NCI-H1930 (cell line): Measurements from ENCODE around the gene TRPM6.
A peak's percentile ranks its signal among the peaks of the same experiment; 100 is the strongest.
"Not testable (repeated sequence)": the region's sequence is repeated elsewhere in the genome, so short reads cannot be mapped to it uniquely, and the experiment has no call there.

ENCODE experiments used
- DNase-seq, 2 experiments: peaks; one replicate each; lab custom pipeline; 2025; lab: John Stamatoyannopoulos, UW

Gene TRPM6

GRCh38 chr9:74859786-74860185 is 27.9 kb downstream of the TRPM6 start:
- DNase-seq: no peak

DNA sequence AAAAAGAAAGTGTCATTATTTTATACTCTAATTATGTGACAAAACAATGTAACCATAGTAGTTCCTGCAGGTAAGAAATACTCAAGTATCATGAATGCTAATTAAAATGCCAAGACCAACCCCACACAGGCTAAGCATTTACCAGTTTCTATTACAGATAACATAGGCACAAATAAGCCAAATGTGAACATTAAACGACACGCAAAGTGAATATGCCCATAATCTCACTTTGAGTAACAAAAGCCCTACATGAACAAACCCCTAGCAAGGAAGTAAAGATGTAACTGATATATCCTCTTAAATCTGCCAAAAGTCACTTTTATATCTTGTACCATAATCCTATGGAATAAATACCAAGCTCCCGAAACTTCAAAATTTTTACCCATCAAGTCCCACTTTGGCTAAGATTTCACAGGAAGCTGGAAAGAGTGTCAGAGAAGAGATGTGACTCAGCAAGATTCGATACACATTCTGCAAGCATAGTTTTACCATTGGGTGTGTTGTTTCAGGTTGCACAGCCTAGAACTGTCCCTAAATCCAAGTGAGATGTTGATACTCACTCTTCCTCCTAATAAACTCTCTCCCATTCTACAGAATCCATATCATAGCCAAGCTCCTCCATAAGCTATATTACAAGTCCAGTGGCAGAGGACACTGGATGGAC is 28.8 kb downstream of the TRPM6 start:
- DNase-seq: no peak

DNA sequence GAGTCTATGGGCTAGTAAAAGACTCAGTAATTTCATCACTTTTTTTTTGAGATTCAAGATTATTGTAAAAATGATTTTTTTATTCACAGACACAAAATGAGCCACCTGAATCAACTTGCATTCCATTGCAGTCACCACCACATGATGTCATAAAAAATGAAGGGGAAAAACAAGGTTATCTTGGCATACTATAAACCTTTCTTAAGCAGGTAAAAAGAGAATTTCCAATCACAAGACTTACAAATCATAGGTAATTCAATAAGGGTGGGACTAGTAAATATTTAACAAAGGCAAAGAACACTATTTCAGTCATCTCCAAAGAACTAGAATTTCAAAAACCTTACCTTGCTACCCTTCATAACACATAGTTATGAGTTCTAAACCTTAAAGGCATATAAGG is 30.7 kb downstream of the TRPM6 start:
- no peak for DNase-seq

GRCh38 chr9:74855072-74855471 is 32.6 kb downstream of the TRPM6 start:
- DNase-seq: no peak

DNA sequence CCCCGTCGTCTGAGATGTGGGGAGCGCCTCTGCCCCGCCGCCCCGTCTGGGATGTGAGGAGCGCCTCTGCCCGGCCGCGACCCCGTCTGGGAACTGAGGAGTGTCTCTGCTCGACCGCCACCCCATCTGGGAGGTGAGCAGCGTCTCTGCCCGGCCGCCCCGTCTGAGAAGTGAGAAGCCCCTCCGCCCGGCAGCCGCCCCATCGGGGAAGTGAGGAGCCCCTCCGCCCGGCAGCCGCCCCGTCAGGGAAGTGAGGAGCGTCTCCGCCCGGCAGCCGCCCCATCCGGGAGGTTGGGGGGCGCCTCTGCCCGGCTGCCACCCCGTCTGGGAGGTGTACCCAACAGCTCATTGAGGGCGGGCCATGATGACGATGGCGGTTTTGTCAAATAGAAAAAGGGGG is 34.7 kb downstream of the TRPM6 start:
- not testable (repeated sequence) for DNase-seq

DNA sequence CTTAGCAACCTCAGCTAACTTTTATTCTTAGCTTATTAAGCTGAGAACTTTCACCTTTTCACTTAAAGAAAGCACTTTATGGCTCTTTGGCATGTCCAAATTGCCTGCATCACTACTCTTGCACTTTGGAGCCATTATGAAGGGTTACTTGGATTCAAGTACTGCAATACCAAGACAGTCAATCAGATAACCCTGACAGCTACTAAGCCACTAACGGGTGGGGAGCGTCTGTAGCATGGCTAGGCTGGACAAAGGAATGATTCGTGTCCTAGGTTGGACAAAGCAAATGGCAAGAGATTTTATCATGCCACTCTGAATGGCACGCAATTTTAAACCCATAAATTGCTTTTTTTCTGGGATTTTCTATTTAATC is 39.6 kb downstream of the TRPM6 start:
- DNase-seq: no peak

GRCh38 chr9:74847478-74848152 is 40.1 kb downstream of the TRPM6 start:
- no peak for DNase-seq

DNA sequence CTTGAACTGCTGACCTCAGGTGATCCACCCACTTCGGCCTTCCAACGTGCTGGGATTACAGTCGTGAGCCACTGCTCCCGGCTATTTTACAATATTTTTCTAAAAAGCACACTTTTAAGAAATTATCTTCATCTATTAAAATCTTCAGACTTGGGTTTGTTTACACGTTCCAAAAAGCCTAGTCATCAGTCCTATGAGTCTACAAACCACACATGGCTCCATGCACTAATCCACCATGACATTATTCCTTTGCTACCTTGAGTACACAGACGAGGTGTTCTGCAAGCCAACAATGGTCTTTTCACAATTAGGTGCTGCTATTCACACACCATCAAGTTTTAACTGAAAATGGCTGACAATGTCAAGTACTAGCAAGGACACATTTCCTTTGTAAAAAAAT is 41.0 kb downstream of the TRPM6 start:
- DNase-seq: no peak

GRCh38 chr9:74838351-74838750 is 49.4 kb downstream of the TRPM6 start:
- no peak for DNase-seq

DNA sequence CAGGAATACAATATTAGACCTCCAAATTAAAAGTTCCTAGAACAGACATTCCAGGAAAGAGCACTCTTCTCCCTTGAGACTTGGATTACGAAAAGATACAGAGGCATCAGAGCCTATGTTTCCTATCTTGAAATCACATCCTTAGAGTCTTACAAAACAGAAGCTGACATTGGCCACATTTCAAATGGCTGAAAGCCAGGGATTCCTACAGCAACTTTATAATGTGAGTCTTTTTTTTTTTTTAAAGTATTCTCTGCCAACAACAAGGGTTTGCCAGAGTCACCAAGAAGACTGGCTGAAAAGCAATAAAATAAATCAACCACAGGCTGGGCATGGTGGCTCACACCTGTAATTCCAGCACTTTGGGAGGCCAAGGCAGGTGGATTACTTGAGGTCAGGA is 63.1 kb downstream of the TRPM6 start:
- DNase-seq: no peak

GRCh38 chr9:74821636-74822035 is 66.1 kb downstream of the TRPM6 start:
- no peak for DNase-seq

DNA sequence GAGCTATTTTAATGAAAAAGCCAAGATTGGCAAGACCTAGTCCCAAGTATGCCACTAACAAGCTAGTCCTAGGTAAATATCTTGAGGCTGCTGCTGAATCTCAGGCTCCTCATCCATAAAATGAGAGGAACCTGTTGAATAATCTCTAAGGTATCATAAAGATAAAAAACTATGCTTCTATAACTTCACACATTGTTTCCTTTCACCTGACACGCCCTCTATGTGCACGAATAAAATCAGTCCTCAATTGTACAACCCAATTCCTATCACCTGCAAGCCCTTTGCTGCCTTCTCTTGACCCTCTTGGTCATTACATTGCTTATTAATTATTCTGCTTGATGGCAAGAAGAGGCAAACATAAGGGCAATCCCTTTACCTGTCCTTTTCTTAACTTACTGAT is 69.9 kb downstream of the TRPM6 start:
- DNase-seq: no peak

DNA sequence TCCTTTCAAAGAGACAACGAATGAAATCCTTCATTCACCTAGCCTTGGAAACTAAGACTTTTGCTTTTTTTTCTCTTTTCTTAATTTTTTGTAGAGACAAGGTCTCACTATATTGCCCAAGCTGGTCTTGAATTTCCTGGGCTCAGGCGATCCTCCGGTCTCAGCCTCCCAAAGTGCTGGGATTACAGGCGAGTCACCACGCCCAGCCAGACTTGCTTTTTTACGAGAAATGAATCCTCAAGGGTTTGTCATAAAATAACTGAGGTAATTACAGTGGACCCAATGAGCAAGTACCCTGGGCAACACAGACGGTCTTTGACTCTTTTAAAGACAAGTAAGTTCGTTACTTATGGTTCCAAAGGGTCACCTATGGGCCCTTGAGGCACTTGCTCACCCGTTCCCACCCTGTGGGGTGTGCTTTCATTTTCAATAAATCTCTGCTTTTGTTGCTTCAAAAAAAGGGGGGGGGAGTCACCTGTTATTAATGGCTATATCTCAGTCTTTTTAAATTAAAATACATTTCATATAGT is 70.4 kb downstream of the TRPM6 start:
- DNase-seq: no peak

DNA sequence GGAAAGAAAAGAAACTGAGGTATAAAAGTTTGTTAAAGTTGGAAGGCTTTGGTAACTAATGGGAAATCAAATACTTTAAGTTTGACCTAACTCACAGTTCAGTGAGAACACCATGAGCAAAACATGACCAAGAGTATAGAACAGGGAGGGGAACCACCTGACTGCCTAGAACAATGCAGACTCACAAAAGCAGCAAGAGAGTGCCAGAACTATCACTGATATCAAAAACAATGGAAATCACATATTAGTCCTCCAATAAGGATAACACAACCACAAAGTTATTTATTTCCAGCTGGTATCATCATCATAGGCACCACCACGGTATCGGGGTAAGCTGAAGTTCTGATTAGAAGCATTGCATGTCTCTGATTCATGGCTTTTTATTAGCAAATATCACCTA is 77.5 kb downstream of the TRPM6 start:
- DNase-seq: no peak

DNA sequence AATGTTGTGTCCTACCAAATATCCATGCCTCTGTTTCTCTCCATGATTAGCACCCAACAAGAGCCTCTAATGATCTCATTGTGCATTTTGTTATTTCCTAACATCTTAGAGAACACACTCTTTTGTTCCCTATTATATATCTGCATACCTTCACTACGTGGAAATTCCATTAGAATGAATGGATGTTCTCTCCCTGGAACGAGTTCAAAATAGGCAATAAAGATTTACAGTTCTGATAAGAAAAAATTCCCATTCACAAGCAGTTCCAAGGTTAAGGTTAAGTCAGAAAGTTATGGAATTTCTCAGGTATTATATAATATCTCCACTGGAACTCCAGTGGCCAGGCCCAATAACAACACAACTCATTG is 83.7 kb downstream of the TRPM6 start:
- DNase-seq: no peak

- no peak for DNase-seq
These were observed 84.2 kb downstream of the TRPM6 start for GRCh38 chr9:74803376-74804017.

DNA sequence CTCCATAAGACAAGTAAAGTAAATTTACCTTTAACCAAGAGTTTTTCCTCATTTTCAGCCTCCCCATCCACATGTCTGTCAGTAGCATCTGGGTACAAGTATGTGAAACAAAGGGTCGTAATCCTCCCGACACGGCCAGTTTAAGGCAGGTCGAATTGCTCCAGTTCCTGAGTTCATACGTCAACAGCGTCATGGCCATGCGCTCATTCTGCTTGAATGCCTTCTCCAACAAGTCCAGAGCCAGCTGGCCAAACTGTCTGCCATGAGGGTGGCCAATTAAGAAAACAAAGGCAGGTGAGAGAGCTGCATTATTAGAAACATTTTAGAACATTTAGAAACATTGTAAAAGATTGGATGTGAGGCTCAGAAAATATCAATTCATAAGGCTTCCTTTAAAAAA is 87.5 kb downstream of the TRPM6 start:
- DNase-seq: no peak

DNA sequence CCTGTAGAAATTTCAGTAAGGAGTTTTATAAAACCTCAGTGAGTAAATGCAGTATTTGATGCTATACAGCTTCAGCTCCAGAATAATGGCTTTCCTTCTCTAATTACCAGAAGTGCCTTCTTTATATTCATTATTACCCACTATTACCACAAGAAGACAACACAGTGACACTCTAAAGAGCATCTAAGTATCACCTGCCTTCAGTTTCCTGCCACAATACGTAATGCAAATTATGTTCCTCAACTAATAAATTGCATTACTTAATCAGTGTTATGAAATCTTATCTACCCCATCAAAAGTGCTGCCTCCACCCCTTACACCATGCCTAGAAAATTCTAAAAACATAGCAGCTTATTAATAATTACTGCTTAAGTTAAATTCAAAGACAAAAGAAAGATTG is 91.9 kb downstream of the TRPM6 start:
- DNase-seq: no peak

DNA sequence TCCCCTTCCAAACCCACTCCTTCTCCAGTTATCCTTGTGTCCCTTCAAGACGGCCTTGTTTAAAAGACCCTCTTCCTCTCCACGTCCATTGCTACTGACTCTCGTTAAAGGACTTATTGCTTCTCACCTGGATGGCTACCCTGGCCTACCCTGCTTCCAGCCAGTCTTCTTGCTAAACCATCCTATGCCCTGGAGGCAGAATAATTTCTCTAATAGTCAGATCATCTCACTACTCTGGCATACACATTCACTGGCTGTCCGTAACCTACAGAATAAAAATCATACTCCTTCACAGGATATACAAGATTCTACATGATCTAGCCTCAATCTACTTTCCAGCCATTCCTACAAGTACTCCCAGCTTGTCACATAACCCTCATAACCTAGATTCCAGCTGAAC is 92.6 kb downstream of the TRPM6 start:
- DNase-seq: no peak

- DNase-seq: no peak
These were observed 103.2 kb downstream of the TRPM6 start for GRCh38 chr9:74784506-74784905.

GRCh38 chr9:74783408-74783807 is 104.3 kb downstream of the TRPM6 start:
- no peak for DNase-seq

DNA sequence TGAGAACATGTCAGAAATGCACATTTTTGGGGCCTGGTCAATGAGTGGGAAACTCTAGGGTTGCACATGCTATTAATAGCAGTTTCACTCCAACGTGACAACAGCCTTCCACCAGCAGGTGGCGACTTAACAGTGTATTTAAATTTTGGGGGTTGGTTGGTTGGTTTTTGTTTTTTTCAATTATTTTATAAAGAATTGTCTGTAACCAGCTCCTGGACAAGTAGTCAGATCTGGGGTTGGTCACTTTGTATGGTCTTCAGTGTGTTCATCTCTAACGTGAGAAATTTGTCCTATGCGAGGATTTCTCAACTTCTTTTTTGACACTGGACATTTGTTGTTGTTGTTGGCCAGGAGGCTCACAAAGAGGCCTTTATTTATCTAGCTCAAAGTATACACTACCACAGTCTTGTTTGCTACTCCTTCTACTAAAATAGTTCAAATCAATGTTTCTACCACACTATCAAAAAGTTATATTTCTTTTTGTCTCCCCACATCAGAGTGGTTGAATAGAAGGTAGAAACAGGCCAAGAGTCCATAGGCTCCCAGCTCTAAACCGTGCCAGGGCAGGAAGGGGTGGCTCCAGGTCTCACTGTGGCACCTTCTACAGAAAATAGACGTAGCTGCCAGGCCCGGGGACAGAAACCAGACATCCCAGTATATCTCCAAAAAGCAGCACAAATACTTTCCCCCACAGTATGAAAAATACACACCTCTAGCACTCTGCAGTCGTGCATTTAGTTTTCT is 110.4 kb downstream of the TRPM6 start:
- DNase-seq: peak; percentile 8 to 50

DNA sequence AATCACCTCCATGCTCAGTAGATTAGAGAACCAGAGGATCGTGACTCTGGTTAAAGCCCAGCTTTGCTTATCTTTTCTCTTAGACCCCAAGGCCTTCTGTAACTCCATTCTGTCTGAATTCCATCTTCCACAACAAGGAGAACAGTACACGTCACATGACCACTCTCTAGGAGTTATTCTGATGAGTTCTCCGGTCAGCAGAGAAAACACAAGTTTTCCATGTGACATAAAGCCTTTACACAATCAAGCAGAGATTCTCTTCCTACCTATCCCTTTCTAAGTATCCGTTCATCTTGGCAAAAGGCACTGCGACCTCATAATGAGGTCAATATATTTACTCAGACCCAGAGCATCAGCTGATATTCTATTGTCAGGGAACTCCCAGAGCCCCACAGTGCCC is 112.3 kb downstream of the TRPM6 start:
- DNase-seq: no peak
